Sciatic nerve (tissue), 2 donors: ENCODE data around the gene CCDC136. TPM values are rescaled to one million over a fixed set of nuclear protein-coding genes. Genes with fewer than 3 reads are reported as not detected.
A peak's percentile ranks its signal among the peaks of the same experiment; 100 is the strongest.

Experiments used
- ATAC-seq: fragments of 200-7000 bp; cut with Tn5 transposase; one replicate; pipeline ENCODE4 v1.9.1; 2020; ENCODE audit warnings: mild to moderate bottlenecking, moderate library complexity
- DNase-seq: peaks from one replicate; pipeline ENCODE4 v3.0.0-alpha.2; 2020; ENCODE audit warnings: low spot score
- intact Hi-C: fragments of 100-400 bp; cut with DNase I; formaldehyde crosslinking; loops from one replicate; pipeline ENCODE4 v1.14.2; 2022
- total RNA-seq: library from RNA; stranded (reverse); fragmentation: NEBNext Ultra II Directional; extraction: Animal tissue kit (Norgen Biotek cat#: 25700); gene quantifications from one replicate; pipeline ENCODE4 v1.2.1, GENCODE V29; 2021
- donor health status: DM: no; HTN: no; CAD: no.
- donor health status: DM: no; HTN: no; CAD: no.

CCDC136 gene
- total RNA-seq, 1 donor from 2014 or later: 5.9 TPM

DNA sequence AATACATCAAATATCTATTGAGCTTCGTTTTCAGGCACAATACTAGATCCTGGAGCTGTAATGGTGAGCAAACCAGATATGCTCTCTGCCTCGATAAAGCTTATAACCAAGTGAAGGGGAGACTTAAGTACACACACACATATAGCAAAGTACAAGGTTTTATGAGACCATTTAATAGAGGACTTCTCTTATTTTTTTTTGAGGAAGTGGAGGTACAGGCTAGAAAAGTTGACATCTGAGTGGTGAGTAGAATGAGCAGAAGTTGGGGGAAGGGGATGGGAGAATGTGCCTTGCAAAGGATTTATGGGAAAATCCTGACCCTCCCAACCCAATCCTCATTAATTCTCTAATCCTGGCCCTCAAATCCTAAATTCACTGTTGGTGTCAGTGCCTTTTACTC lies 7.7 kb downstream of the CCDC136 start:
- intact Hi-C loops: no loop called here
- ATAC-seq: no peak
- no peak for DNase-seq

DNA sequence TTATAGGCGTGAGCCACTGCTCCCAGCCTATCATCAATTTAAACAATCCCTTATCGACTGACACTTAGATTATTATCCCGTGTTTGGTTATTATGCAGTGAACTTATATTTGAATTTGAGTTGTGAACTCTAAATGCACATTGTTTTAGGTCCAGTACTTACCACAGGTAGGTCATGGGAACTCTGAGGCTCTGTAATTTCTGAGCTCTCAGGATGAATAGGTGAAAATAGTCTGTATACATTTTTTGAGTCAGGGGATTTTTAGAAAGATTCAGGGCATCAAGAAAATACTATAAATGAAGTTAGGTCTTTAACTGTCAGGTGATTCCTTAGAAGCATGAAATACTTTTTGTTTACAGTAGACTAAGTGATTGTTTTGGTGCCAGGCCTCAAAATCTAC lies 8.8 kb downstream of the CCDC136 start:
- intact Hi-C loops: no loop called here
- DNase-seq (no peak), ATAC-seq (no peak)

DNA sequence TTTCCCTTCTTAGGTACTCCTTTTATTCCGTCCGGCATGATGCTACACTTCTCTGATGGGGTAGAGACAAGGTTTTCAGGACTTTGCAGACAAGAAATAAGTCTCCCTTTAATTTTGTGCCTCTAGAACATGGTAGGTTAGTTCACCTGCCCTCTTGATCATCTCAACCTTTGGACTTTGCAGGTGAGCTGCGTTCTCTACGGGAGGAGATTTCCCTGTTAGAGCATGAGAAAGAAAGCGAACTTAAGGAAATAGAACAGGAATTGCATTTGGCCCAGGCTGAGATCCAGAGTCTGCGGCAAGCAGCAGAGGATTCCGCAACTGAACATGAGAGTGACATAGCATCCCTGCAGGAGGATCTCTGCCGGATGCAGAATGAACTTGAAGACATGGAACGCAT lies 9.2 kb downstream of the CCDC136 start:
- DNase-seq: no peak
- ATAC-seq: no peak
- intact Hi-C loops: no loop called here

DNA sequence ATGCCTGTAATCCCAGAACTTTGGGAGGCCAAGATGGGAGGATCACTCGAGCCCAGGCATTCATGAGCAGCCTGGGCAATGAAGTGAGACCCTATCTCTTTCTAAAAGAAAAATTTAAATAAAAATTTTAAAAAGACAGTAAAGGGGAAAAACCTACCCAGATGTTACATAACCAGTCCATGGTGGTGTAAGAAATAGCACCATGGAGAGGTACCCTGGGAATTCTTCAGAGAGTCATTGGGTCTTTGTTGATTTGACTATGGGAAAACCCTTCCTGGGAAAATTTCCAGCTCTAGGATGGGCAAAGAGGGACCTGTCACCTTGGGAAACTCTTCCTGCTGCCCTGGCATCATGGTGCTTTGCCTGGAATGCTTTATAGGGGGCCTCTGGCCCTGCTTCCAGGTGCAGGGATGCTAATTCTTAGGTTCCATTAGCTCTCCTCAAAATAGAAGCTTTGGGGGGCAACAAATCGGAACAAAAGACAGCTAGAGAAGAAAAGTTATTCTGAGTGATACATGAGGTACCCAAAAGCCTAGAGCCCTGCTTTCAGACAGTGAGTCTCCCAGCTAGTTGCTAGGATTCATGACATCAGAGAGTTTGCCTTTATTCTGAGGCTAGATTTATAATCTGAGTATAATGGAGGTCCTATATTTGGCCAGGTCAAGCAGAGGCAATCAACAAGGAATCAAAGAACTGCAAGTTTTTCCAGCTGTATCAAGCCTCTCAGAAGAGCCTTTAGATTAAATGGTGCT lies 10.1 kb downstream of the CCDC136 start:
- DNase-seq (no peak), ATAC-seq (no peak)
- intact Hi-C loops: no loop called here

DNA sequence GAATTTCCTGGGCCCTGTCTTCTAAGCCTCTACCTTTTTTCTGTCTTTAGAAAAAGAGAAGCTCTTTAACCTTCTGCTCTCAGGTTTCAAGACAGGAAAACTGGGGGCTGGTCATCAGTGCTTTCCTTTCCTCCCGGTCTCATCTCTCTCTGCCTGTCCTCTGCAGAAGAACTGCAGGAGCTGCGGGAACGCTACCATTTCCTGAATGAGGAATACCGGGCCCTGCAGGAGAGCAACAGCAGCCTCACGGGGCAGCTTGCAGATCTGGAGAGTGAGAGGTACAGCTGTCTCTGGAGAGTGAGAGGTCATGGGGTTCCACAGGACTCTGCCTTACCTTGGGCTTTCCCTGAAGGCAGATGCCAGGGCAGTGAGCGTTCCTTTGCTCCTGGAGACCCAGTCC lies 12.7 kb downstream of the CCDC136 start:
- intact Hi-C loops: no loop called here
- ATAC-seq: no peak
- no peak for DNase-seq

DNA sequence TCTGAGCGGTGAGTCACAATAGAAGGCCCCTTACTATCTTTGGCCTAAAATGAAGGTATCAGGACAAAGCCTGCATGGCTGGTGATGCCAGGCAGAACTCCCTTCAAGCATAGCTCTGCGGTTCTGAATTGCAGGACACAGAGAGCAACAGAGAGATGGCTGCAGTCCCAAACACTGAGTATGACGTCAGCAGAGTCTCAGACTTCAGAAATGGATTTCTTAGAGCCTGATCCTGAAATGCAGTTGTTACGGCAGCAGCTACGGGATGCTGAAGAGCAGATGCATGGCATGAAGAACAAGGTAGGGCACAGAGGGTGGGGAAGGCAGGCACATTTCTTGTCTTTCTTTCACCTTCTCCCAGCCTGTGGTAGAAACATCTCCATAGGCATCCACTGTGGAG lies 13.5 kb downstream of the CCDC136 start:
- DNase-seq (no peak), ATAC-seq (no peak)
- intact Hi-C loops: no loop called here

DNA sequence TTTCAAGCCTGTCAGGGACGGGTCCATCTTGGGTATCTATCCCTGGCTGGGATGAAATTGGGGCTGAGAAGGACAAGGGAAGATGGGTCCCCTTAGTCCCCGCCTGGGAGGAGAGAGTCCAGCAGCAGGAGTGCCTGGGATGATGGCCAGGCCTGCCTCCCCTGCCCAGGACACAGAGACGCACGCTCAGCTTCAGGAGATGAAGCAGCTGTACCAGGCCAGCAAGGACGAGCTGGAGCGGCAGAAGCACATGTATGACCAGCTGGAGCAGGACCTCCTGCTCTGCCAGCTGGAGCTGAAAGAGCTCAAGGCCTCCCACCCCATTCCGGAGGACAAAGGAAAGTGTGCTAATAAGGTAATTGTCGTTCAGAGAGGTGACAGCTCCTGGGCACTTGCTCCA lies 15.4 kb downstream of the CCDC136 start:
- no peak for ATAC-seq
- intact Hi-C loops: no loop called here
- no peak for DNase-seq

DNA sequence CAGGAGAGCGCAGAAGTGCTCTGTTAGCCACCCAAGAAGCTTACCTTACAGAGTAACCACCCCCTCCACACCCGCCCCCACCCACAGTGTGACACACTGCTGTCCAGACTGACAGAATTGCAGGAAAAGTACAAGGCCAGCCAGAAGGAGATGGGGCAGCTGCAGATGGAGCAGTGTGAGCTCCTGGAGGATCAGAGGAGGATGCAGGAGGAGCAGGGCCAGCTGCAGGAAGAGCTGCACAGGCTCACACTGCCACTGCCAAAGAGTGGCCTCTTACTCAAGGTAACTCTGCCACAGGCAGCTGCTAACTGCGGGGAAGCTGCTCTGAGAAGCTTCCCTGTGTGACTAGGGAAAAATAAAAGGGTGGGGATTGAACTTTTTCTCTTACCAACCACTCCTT lies 17.6 kb downstream of the CCDC136 start:
- intact Hi-C loops: no loop called here
- DNase-seq: no peak
- ATAC-seq: no peak

DNA sequence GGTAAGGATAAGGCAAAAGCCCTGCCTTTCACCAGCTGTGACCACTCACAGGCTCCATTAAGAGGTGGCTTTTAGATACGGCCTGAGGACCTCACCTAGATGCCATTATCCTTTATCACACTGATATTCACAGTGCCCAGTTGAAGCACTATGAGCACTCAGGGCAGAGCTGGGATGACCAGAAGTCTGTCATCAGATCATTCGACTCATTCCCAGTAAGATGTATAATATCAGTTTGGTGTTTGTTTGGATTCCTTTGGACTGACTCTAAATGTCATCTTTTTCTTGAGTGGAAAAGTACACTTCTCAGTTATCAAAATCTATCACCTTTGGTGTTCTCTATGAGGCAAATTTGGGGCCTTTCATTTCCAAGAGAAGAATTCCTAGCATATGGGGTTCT lies 18.7 kb downstream of the CCDC136 start:
- intact Hi-C loops: loop anchor here (5.0 kb wide), 1 partner anchor 922 kb away; no protein-coding TSS in a partner anchor
- DNase-seq (no peak), ATAC-seq (no peak)

DNA sequence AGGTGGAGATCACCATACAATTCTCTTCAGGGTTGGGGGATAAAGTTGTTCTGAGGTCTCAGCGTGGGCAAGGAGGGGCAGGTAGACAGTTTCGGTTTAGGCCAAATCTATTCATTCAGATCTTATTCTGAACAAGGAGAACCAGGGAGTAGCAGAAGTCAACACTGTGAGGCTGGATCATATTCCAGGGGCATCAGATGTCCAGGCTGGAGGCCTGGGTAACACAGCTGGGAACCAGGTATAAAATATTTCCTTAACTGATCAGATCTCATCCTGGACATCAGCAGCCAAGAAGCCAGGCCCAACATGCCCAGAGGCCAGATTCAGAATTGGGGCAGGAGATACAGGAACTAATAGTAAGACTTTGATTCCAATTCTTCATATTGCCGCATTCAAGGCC lies 19.2 kb downstream of the CCDC136 start:
- ATAC-seq (no peak), DNase-seq (no peak)
- intact Hi-C loops: loop anchor here (5.0 kb wide), 1 partner anchor 921 kb away; no protein-coding TSS in a partner anchor

DNA sequence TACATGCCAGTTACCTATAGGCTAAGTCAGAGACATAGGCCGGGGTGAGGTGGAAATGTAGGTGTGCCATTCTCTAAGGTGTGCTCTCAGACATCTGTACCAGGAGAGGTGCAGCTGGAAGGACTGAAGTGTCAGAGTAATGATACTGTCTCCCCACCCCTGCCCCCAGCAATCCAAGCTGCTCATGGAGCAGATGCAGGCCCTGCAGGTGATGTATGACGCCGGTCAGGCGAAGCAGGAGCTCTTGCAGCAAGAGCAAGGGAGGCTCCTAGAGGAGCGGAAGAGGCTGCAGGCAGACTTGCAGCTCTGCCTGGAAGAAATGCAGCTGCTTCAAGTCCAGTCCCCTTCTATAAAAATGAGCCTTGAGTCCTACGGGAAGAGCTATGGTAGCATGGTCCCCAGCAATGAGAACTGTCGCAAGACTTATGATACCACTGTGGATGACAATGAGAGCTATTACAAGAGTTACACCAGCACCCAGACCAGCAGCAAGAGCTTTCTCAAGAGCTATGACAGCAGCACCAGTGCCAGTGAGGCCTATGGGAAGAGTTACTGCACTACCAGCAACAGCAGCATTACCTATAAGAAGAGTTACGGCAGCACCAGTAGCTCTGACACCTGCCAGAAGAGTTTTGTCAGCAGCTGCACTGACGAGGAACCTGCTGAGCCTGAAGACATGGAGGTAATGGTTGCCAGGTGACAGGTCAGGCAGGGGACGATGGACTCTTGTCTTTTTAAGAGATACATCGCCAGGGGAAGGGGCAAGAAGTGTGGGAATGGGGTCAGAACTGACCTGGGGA lies 20.1 kb downstream of the CCDC136 start:
- intact Hi-C loops: loop anchor here (5.0 kb wide), 1 partner anchor 920 kb away; no protein-coding TSS in a partner anchor
- DNase-seq (no peak), ATAC-seq (no peak)

DNA sequence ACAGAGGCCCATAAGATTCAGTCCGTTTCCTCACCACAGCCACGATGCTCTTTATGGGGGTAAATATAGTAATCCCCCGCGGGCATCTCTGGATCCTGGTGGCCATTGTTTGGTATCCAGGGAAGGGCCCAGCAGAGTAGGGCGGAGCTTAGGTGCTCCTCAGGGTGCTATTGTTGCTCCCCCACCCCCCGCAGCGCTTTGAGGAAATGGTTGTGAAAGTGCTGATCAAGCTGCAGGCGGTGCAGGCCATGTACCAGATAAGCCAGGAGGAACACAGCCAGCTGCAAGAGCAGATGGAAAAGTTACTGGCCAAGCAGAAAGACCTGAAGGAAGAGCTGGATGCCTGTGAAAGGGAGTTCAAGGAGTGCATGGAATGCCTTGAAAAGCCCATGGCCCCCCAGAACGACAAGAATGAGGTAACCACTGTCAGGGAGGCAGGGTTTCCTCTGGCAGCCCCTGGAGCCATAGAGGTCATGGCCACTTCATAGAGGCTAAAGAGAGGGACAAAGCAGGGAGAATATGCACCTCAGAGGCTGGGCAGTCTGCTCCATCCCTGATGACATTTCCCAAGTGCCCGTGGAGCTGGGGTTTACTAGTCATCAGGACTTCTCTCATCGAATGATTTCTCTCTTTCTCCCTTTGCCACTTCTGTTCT lies 20.9 kb downstream of the CCDC136 start:
- ATAC-seq: peak; percentile 73
- intact Hi-C loops: loop anchor here (5.0 kb wide), 1 partner anchor 920 kb away; no protein-coding TSS in a partner anchor
- no peak for DNase-seq

DNA sequence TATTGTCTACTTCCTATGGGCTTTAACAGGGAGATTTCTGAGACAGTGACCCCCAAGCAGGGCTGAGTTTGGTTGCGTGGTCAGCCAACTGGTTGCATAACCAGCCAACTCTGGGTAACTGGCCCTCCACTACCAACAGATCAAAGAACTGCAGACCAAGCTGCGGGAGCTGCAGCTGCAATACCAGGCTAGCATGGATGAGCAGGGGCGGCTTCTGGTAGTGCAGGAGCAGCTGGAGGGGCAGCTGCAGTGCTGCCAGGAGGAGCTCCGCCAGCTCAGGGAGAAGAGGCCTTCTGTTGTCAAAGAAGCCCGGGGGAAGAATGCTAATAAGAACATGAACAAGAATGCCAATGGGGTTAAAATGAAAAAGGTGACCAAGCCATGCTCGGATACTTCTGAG lies 22.7 kb downstream of the CCDC136 start:
- DNase-seq: no peak
- intact Hi-C loops: loop anchor here (5.0 kb wide), 1 partner anchor 918 kb away; no protein-coding TSS in a partner anchor
- ATAC-seq: no peak

DNA sequence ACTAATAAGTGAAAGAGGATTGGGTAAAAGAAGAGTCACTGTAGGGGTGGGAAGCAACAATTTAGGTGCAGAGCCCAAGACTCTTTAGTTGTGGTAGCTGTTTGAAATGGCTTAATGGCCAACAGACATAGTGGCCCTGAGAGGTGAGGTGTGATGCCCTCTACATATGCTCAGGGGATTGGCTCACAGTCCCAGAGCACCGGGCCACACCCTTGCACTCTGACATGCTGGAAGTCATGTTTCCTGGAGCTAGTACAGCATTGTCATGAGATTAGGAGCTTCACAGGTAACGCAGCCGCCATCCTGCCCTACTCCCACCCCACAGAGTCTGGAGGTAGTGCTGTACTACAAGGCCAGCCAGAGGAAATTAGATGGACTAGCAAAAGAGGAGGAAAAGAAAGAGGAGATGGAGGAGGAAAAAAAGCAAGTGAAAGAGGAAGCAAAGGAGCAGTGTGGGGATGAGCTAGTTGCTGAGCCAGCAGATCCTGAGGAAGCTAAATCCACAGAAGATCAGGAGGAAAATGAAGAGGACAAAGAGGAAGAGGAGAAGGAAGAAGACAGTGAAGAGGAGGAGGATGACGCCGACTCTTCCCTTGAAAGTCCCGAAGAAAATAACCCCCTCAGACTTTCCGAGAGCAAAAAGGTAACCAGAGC lies 23.6 kb downstream of the CCDC136 start:
- ATAC-seq: no peak
- no peak for DNase-seq
- intact Hi-C loops: no loop called here

DNA sequence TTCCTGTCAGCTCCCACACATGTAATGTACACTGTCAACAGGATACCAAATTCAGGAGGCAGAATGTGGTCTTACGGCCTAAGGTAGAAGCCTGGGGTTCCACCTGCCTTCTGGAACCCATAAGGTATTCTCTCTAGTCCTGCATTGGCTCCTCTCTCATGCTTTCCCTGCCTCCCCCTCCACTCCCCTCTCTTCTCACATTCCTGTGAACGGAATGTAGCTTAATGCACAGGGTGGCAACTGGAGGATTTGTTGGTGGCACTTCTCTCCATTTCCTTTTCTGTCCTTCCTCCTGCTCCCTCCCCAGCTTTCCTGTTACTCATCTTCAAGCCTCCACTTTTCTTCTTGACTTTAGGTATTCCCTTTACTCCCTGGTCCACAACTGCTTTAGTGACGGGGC lies 26.9 kb downstream of the CCDC136 start:
- intact Hi-C loops: no loop called here
- DNase-seq (no peak), ATAC-seq (no peak)

DNA sequence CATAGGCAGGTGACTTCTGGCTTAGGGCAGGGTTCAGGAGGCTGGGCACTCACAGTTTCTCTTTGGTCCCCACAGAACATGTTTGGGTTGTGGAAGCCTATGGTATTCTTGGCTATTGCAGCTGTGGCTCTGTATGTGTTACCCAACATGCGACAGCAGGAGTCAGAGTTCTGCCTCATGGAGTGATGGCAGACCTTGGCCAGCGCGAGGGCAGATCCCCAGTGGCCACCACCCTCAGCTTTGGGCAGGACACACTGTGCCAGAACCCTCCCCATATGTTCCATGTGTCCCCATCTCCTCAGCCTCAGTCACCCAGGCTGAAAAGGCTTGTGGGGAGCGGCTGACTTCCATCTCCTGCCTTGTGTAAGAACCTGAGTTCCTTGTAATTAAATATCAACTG lies 30.0 kb downstream of the CCDC136 start:
- no peak for ATAC-seq
- DNase-seq: no peak
- intact Hi-C loops: no loop called here

DNA sequence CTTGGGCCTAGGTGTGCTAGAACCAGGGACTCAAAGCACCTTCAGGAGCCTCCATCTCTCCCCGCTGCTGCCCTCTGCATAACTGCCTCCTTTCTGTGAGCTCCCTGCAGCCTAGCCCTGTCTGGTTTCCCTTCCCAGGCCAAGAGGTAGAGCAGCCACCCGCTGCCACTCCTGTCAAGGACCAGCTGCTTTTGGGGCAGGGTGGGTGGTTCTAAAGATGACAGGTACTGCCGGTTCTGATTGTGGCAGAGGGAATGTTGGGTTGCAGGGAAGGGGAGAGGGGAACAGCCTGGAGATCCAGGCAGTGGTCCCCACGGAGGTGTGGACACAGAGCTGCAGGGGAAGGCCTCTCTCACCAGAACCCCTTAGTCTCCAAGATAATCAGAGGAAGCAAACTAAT lies 34.7 kb downstream of the CCDC136 start:
- intact Hi-C loops: no loop called here
- ATAC-seq (no peak), DNase-seq (no peak)

DNA sequence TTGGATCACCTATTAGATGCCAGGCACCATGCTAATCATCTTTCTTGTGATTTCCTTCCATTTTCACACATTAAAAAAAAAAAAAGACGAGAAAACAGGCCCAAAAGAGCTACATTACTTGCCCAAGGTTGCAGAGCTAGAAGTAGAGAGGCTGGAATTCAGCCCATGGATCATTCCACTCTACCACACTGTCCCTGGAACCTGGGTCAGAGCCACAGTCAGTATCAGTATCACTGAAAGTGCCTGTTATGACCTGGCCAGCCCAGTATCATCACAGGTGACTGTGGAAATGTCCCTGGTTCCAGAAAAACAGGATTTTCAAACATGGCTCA lies 35.1 kb downstream of the CCDC136 start:
- no peak for ATAC-seq
- no peak for DNase-seq
- intact Hi-C loops: no loop called here

DNA sequence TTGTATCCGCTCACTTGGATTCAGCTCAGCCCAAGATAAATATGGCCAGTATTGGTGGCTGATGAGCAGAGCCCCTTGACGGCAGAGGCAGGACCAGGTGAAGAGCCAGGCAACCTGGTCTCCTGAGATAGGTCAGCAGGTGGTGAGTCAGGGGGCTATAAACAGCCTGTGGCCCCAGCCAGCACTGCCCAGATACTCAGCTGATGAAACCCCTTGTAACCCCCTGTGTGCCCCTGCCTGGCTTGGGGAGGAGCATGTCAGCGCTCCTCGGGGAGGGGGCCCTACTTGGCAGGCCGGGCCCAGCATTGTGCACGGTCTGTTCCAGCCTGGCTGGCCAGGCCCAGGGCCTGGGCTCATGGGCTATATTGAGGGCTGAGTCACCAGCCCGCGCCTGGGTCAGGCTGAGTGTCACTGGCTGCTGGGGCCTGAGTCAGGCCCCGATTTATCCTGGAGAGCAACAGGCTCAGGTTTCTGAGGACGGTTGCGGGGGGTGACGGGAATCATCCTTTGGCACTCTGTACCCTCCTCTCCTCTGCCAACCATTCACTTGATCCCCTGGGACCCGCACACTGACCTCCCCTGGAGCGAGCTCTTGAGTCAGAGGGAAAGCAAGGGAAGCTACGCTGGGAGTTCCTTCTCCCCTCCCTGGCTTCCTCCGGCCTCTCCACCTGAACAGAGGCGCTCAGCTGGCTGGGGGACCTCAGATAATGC lies 35.6 kb downstream of the CCDC136 start:
- ATAC-seq (peak; percentile 43), DNase-seq (no peak)
- intact Hi-C loops: no loop called here
